HG03571 (cell line): ENCODE measurements around the gene PTPRM.
A peak's percentile ranks its signal among the peaks of the same experiment; 100 is the strongest.

Experiments
- ATAC-seq: cut with Tn5 transposase; IDR thresholded peaks from one replicate; pipeline ENCODE4 v1.9.1; 2021; ENCODE audit not compliant: unreplicated experiment

The PTPRM gene

DNA sequence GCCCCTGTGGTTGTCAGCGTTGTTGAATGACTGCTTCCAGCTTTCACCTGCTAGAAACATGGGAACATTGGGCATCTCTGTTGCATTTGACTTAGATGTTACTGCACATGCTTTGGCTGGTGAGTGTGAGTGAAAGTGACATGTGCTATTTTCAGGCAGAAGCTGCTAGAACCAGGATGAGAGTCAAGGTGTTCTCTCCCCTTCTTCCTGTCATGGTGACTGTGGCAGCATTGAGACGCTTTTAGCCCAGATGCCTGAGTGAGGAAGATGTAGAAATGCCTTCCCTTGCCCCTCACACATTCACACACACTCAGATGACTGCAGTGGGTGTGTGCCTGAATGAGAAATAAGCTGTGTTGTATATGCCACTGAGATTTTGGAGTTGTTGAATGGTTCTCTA is 220.2 kb downstream of the PTPRM start:
- no peak for ATAC-seq

DNA sequence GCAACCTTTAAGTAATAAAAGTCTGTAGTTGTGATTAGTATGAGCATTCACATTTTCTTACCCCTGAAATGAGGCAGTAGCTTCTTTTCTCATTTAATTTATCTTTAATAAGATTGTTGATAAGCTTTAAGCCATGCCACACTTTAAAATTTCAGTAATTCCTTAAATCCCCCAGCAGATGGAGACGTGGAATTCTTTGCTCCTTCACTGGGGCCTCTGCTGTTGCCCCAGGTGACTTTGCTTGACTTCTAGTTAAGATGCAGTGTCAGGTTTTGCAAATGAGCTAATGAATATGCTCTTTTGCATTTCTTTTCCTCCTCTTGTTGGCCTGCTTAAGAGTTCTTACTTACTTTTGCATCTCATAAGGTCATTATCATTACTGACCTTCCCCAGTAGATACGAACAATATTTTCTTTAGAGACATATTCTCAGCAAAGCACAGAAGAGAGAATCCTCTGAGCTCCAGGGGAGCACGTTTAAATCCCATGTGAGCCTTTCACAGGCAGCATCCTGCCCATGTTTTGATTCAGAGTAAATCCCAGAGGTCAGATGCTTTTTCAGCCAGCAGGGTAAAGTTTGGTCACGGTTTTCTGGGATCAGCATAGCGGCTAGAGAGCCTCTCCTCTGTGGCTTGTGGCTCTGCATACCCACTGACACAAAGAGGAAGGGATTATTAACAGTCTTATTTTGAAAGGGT is 222.9 kb downstream of the PTPRM start:
- no peak for ATAC-seq

DNA sequence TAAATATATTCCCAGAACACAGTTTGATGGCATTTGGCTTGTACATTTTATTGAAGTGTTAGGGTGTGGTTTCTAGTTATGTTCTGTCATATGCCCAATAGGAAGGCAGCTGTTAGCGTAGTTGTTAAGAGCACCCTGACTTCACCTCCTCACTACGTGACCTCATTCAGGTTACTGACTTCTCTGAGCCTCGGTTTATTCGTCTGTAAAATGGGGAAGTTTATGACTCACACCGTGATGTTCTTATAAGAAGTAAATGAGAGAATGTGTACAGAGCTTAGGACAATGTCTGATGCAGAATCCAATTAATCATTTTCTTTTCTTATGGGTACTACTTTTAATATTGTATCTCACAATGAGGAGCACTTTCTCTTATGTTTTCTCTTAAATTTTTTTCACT is 226.0 kb downstream of the PTPRM start:
- ATAC-seq: no peak

- no peak for ATAC-seq
These were observed 236.9 kb downstream of the PTPRM start for GRCh38 chr18:7803956-7804469.

DNA sequence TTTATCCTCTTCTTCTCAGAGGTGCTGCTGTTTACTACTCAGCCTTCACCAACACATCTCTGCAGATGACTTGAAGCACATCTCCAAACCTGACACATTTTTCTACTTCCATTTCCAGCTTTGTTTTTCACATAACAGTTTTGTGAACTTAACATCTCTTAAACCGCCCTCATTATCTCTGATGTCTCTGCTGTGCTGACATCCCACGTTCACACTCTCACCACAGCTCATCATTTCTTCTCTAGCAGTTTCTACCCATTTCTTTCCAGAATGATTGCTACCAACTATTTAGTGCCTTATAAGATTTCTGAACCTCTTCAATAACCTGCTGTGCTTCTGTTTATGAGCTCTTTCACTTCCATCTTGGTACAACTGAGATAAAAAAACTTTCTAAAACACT is 238.0 kb downstream of the PTPRM start:
- no peak for ATAC-seq

- ATAC-seq: no peak
These were observed 238.8 kb downstream of the PTPRM start for GRCh38 chr18:7805880-7806279.

GRCh38 chr18:7807936-7808453 is 240.9 kb downstream of the PTPRM start:
- ATAC-seq: no peak

DNA sequence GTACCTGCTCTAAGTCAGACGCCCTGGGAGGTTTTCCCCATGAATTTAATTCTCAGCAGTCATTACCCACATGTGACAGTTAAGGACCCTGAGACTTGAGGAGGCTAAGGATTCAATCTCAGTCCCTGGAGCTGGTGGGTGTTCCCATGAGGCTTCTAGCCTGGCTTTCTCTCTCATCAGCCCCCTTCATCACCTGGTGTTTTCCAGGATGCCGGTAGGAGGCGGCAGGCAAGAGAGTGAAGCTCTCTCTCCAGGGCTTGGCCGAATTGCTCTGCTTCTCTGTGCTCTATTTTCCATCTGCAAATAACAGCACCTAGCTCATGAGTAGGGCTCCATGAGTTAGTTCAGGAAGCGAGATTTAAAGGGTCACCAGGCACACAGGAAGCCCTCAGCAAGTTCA is 241.9 kb downstream of the PTPRM start:
- no peak for ATAC-seq

- no peak for ATAC-seq
These were observed 242.3 kb downstream of the PTPRM start for GRCh38 chr18:7809455-7809854.

GRCh38 chr18:7809978-7810377 is 242.9 kb downstream of the PTPRM start:
- ATAC-seq: no peak

GRCh38 chr18:7812431-7813063 is 245.4 kb downstream of the PTPRM start:
- no peak for ATAC-seq

GRCh38 chr18:7813131-7813530 is 246.0 kb downstream of the PTPRM start:
- ATAC-seq: no peak

DNA sequence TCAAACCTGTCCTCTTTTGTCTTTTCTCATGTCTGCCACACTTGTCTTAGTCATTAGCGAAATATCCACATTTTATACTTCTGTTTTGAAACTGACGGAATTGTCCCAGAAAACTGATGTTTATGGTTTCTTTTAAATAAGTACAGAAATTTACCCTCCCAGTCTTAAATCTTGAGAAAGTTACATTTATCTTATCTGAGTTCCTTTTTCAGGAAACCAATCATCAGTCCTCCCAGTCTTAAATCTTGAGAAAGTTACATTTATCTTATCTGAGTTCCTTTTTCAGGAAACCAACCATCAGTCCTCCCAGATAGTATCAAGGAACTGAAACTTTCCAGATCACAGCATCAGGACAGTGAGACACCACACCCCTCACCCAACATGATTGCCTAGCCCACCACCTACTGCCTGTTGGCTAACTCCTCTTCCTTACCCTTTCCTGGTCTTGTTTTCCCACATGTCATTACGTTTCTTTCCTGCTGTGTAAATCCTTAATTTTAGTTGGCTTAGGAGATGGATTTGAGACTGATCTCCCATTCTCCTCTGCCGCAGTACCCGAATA is 247.7 kb downstream of the PTPRM start:
- ATAC-seq: no peak

GRCh38 chr18:7815787-7816186 is 248.7 kb downstream of the PTPRM start:
- ATAC-seq: no peak

DNA sequence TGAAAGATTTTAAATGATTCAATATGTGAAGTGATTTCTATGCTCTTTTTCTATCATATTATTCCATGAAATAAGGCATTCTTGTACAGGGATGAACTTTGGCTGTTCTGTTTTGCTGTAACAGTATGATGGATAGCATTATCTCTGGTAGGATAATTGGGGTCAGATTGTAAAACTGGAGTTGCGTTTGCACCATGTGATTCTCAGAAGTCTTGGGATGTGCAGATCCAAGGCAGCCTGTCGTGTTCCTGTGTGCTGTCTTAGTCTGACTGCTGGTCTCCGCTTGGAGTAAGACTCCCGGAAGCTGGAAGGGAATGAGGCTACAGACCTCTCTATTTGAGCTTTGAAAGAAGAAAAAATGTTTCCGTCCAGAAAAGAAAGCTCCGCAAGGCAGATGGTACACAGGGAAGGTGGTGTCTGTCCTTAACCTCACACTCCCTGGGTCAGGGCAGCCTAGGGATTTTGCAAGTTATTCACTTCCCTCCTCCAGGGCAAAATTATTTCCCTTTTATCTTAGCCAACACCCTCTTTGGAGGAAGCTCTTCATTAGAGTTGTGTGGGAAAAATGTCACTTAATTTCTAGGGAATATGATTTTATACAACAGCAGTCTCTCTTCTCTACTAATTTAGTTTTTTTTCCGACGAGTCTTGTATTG is 250.6 kb downstream of the PTPRM start:
- ATAC-seq: no peak

GRCh38 chr18:7821784-7822183 is 254.7 kb downstream of the PTPRM start:
- no peak for ATAC-seq

- ATAC-seq: no peak
These were observed 255.6 kb downstream of the PTPRM start for GRCh38 chr18:7822435-7823331.

DNA sequence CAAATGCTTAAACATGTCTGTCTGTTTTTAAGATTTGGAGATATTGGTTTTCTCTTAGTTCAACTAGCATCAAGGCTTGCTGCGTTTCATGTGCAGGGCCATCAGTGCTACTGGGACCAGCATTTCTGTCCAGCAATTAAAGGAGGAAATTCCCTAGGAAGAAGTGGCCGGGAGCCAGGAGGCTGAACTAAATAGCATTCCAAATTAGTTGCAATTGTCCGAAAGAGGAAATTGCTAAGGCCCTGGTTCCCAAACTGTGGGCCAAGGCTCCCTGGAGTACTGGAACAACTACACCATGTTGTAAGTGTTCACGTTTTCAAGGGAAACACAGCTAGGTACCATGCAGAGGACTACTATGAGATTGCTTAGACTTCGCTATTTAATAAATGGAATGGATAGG is 257.9 kb downstream of the PTPRM start:
- no peak for ATAC-seq

- peak; percentile 64 for ATAC-seq
These were observed 263.4 kb downstream of the PTPRM start for GRCh38 chr18:7830468-7830867.

- no peak for ATAC-seq
These were observed 272.4 kb downstream of the PTPRM start for GRCh38 chr18:7839548-7839947.

- ATAC-seq: no peak
These were observed 273.3 kb downstream of the PTPRM start for GRCh38 chr18:7840411-7840810.
